Chondrocyte (in vitro differentiated cells): ENCODE measurements around the gene STAP2. TPM values are rescaled to one million over a fixed set of nuclear protein-coding genes. Genes with fewer than 3 reads are reported as not detected.
A peak's percentile ranks its signal among the peaks of the same experiment; 100 is the strongest.
"Not testable (repeated sequence)": the region's sequence is repeated elsewhere in the genome, so short reads cannot be mapped to it uniquely, and the experiment has no call there.

Experiments used
- DNase-seq: peaks from one replicate; pipeline ENCODE4 v3.0.0; 2021; ENCODE audit warnings: mixed read lengths, low spot score
- H3K27ac Mint-ChIP-seq: one replicate; pipeline ENCODE4 v1.8.0; 2021; ENCODE audit warnings: mild to moderate bottlenecking, moderate library complexity, mixed read lengths; ENCODE audit not compliant: unreplicated experiment
- H3K27me3 Mint-ChIP-seq: 2 replicates; pipeline ENCODE4 v1.8.0; 2021; ENCODE audit warnings: low read depth, mixed read lengths
- H3K36me3 Mint-ChIP-seq: 2 replicates; pipeline ENCODE4 v1.8.0; 2021; ENCODE audit warnings: low read depth, mixed read lengths
- H3K4me1 Mint-ChIP-seq: 2 replicates; pipeline ENCODE4 v1.8.0; 2021; ENCODE audit warnings: low read depth, mild to moderate bottlenecking, mixed read lengths
- H3K4me3 Mint-ChIP-seq: one replicate; pipeline ENCODE4 v1.8.0; 2021; ENCODE audit warnings: mild to moderate bottlenecking, moderate library complexity, mixed read lengths; ENCODE audit not compliant: unreplicated experiment
- H3K9me3 Mint-ChIP-seq: 2 replicates; pipeline ENCODE4 v1.8.0; 2021; ENCODE audit warnings: low read depth, mixed read lengths
- CTCF ChIP-seq: fragments of 200-600 bp; sonication (generic); IDR thresholded peaks from 2 replicates; pipeline ENCODE4 v1.5.0; 2021; ENCODE audit warnings: antibody characterized with exemption, mild to moderate bottlenecking, moderate library complexity
- total RNA-seq: library from RNA; stranded (reverse); gene quantifications from 3 replicates; pipeline ENCODE4 v1.2.1, GENCODE V29; 2021

Gene STAP2
- total RNA-seq, 1 donor from 2014 or later, result 0.85 TPM

- H3K27ac Mint-ChIP-seq, result peak overlapping the region; percentile 51
- H3K27me3 Mint-ChIP-seq, result peaks cover 18% of the 10 kb centered on the region
- no peak overlapping the region for H3K4me3 Mint-ChIP-seq
- no peaks in the 10 kb centered on the region for H3K9me3 Mint-ChIP-seq
- no peaks in the 10 kb centered on the region for H3K4me1 Mint-ChIP-seq
- DNase-seq, result no peak
- no peaks in the 10 kb centered on the region for H3K36me3 Mint-ChIP-seq
- TF ChIP-seq CTCF, result no peak
These were observed 47.4 kb downstream of the STAP2 start for GRCh38 chr19:4291184-4291732.

GRCh38 chr19:4288091-4288777 is 50.4 kb downstream of the STAP2 start:
- no peaks in the 10 kb centered on the region for H3K36me3 Mint-ChIP-seq
- no peak overlapping the region for H3K4me3 Mint-ChIP-seq
- H3K4me1 Mint-ChIP-seq, result no peaks in the 10 kb centered on the region
- TF ChIP-seq CTCF, result no peak
- no peak for DNase-seq
- peaks cover 31% of the 10 kb centered on the region for H3K27me3 Mint-ChIP-seq
- H3K9me3 Mint-ChIP-seq, result no peaks in the 10 kb centered on the region
- H3K27ac Mint-ChIP-seq, result no peak overlapping the region

DNA sequence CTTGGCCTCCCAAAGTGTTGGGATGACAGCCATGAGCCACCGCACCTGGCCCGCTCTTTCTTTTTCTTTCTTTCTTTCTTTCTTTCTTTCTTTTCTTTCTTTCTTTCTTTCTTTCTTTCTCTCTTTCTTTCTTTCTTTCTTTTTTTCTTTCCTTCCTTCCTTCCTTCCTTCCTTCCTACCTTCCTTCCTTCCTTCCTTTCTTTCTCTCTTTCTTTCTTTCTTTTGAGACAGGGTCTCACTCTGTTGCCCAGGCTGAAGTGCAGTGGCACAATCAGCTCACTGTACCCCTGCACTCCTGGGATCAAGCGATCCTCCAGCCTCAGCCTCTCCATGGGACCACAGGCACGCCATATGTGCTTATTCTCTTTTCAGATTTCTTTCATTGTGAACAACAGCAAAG is 52.5 kb downstream of the STAP2 start:
- not testable (repeated sequence) for DNase-seq, H3K36me3 Mint-ChIP-seq
- peaks cover 48% of the 10 kb centered on the region for H3K27me3 Mint-ChIP-seq

DNA sequence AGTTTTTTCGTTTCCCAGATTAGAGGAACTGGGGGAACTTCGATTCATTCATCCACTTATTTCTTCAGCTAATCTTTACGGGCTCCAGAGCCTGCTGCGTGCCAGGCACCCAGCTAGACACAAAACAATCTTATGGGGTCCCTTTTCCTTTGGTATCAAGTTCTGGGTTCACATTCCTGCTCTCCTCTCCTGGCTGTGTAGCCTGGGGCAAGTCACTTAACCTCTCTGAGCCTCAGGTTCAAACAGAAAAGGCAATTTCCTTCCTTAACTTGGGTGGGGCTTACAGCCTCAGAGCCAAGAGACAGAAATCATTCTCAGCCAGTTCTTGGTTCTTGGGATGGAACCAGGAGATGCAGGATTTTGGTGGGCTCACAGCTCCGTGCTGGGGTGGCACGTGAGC is 53.7 kb downstream of the STAP2 start:
- Mint-ChIP-seq H3K27ac (no peak overlapping the region), H3K4me1 (no peaks in the 10 kb centered on the region), H3K27me3 (peaks cover 46% of the 10 kb centered on the region), H3K36me3 (no peaks in the 10 kb centered on the region), H3K4me3 (no peak overlapping the region), H3K9me3 (no peaks in the 10 kb centered on the region)
- no peak for TF ChIP-seq CTCF
- no peak for DNase-seq

More for the DNA sequence above, 52.5 kb downstream of the STAP2 start:
- not testable (repeated sequence) for H3K4me3 Mint-ChIP-seq, H3K4me1 Mint-ChIP-seq, H3K27ac Mint-ChIP-seq, H3K9me3 Mint-ChIP-seq

GRCh38 chr19:4284176-4284958 is 54.3 kb downstream of the STAP2 start:
- TF ChIP-seq CTCF, result no peak
- Mint-ChIP-seq H3K36me3 (no peaks in the 10 kb centered on the region), H3K4me1 (peaks cover 3% of the 10 kb centered on the region), H3K9me3 (no peaks in the 10 kb centered on the region), H3K4me3 (no peak overlapping the region), H3K27ac (no peak overlapping the region), H3K27me3 (peaks cover 46% of the 10 kb centered on the region)
- DNase-seq, result no peak
